G401 (cell line): ENCODE data around the gene STRA8. TPM values are rescaled to one million over a fixed set of nuclear protein-coding genes. Genes with fewer than 3 reads are reported as not detected.

Experiments
- DNase-seq: peaks from one replicate; pipeline ENCODE4 v3.0.0-alpha.2; 2015; ENCODE audit warnings: low spot score
- in situ Hi-C: cut with HindIII; loops from 2 replicates; pipeline ENCODE4 v1.10.0; 2016; ENCODE audit warnings: low sequenced_read_pairs, mixed read lengths
- total RNA-seq: library from RNA; depleted of rRNA; stranded (reverse); fragments of >200 nt; shearing (Covaris generic); gene quantifications from 2 replicates; pipeline ENCODE4 v1.2.3, GENCODE V29; 2014; rRNA removed

The STRA8 gene
- not detected in 2 replicates for total RNA-seq

GRCh38 chr7:135233570-135233969 is at the start of gene STRA8:
TSS of gene STRA8 (plus strand) at chr7:135233838. CDS start at chr7:135240525, 6,687 bp downstream.
- DNase-seq = no peak
- in situ Hi-C loops = no loop called here

- in situ Hi-C loops = no loop called here
- DNase-seq = no peak
Observed at GRCh38 chr7:135184254-135184841, 49.3 kb upstream of the STRA8 start.

- in situ Hi-C loops = no loop called here
- peak; percentile 96 for DNase-seq
Observed at GRCh38 chr7:135185471-135186260, 48.0 kb upstream of the STRA8 start.

- in situ Hi-C loops = no loop called here
- no peak for DNase-seq
Observed at GRCh38 chr7:135186261-135186540, 47.4 kb upstream of the STRA8 start.

- DNase-seq = no peak
- in situ Hi-C loops = no loop called here
Observed at GRCh38 chr7:135186841-135187253, 46.8 kb upstream of the STRA8 start.

GRCh38 chr7:135188298-135188984 is 45.2 kb upstream of the STRA8 start:
- in situ Hi-C loops = no loop called here
- no peak for DNase-seq

- DNase-seq = peak; percentile 87
- in situ Hi-C loops = no loop called here
Observed at GRCh38 chr7:135189221-135189662, 44.4 kb upstream of the STRA8 start.

GRCh38 chr7:135189961-135190360 is 43.7 kb upstream of the STRA8 start:
- no peak for DNase-seq
- in situ Hi-C loops = no loop called here

- in situ Hi-C loops = no loop called here
- DNase-seq = no peak
Observed at GRCh38 chr7:135190703-135191102, 42.9 kb upstream of the STRA8 start.

GRCh38 chr7:135192914-135193536 is 40.6 kb upstream of the STRA8 start:
- no peak for DNase-seq
- in situ Hi-C loops = no loop called here

- DNase-seq = no peak
- in situ Hi-C loops = no loop called here
Observed at GRCh38 chr7:135193615-135194081, 40.0 kb upstream of the STRA8 start.

- in situ Hi-C loops = no loop called here
- DNase-seq = no peak
Observed at GRCh38 chr7:135194494-135195095, 39.0 kb upstream of the STRA8 start.

- in situ Hi-C loops = no loop called here
- DNase-seq = no peak
Observed at GRCh38 chr7:135195156-135195555, 38.5 kb upstream of the STRA8 start.

- in situ Hi-C loops = no loop called here
Observed at GRCh38 chr7:135195968-135196629, 37.5 kb upstream of the STRA8 start.

GRCh38 chr7:135197343-135197742 is 36.3 kb upstream of the STRA8 start:
- no peak for DNase-seq
- in situ Hi-C loops = no loop called here

More at GRCh38 chr7:135195968-135196629, 37.5 kb upstream of the STRA8 start:
- no peak for DNase-seq

- in situ Hi-C loops = no loop called here
- DNase-seq = no peak
Observed at GRCh38 chr7:135197906-135198655, 35.6 kb upstream of the STRA8 start.

GRCh38 chr7:135199439-135199838 is 34.2 kb upstream of the STRA8 start:
- in situ Hi-C loops = no loop called here
- DNase-seq = no peak

GRCh38 chr7:135200821-135201331 is 32.8 kb upstream of the STRA8 start:
- in situ Hi-C loops = no loop called here
- DNase-seq = no peak
